ENCODE measurements around the gene SRBD1.

SRBD1 gene

GRCh38 chr2:45418532-45418931 is 192.5 kb downstream of the SRBD1 start:
- DNase-seq (ENCODE audit: low read depth) = no peak
- in situ Hi-C loops (cut with HindIII; ENCODE audit: low sequenced_read_pairs) = no loop called here
- no peak for TF ChIP-seq CTCF (IDR thresholded peaks at IDR 0.05; ENCODE audit: low read depth, low read length, missing control alignments)
- H3K4me3 ChIP-seq (ENCODE audit: low read depth, low read length) = no peak overlapping the region

- H3K4me3 ChIP-seq (ENCODE audit: low read depth, low read length) = no peak overlapping the region
- no peak for DNase-seq (ENCODE audit: low read depth)
- in situ Hi-C loops (cut with HindIII; ENCODE audit: low sequenced_read_pairs) = no loop called here
- no peak for TF ChIP-seq CTCF (IDR thresholded peaks at IDR 0.05; ENCODE audit: low read depth, low read length, missing control alignments)
Observed at GRCh38 chr2:45415534-45416123, 195.4 kb downstream of the SRBD1 start.

- TF ChIP-seq CTCF (IDR thresholded peaks at IDR 0.05; ENCODE audit: low read depth, low read length, missing control alignments) = no peak
- H3K4me3 ChIP-seq (ENCODE audit: low read depth, low read length) = no peak overlapping the region
- DNase-seq (ENCODE audit: low read depth) = no peak
- in situ Hi-C loops (cut with HindIII; ENCODE audit: low sequenced_read_pairs) = no loop called here
Observed at GRCh38 chr2:45412754-45413379, 198.2 kb downstream of the SRBD1 start.

GRCh38 chr2:45409677-45410076 is 201.4 kb downstream of the SRBD1 start:
- DNase-seq (ENCODE audit: low read depth) = no peak
- no peak overlapping the region for H3K4me3 ChIP-seq (ENCODE audit: low read depth, low read length)
- TF ChIP-seq CTCF (IDR thresholded peaks at IDR 0.05; ENCODE audit: low read depth, low read length, missing control alignments) = no peak
- in situ Hi-C loops (cut with HindIII; ENCODE audit: low sequenced_read_pairs) = loop anchor here (5.0 kb wide), 1 partner anchor 48 kb away; no protein-coding TSS in a partner anchor

GRCh38 chr2:45406621-45407020 is 204.4 kb downstream of the SRBD1 start:
- no peak for TF ChIP-seq CTCF (IDR thresholded peaks at IDR 0.05; ENCODE audit: low read depth, low read length, missing control alignments)
- DNase-seq (ENCODE audit: low read depth) = no peak
- in situ Hi-C loops (cut with HindIII; ENCODE audit: low sequenced_read_pairs) = loop anchor here (5.0 kb wide), 1 partner anchor 51 kb away; no protein-coding TSS in a partner anchor
- H3K4me3 ChIP-seq (ENCODE audit: low read depth, low read length) = no peak overlapping the region

GRCh38 chr2:45404807-45405297 is 206.2 kb downstream of the SRBD1 start:
- no peak for DNase-seq (ENCODE audit: low read depth)
- in situ Hi-C loops (cut with HindIII; ENCODE audit: low sequenced_read_pairs) = loop anchor here (5.0 kb wide), 1 partner anchor 52 kb away; no protein-coding TSS in a partner anchor
- no peak overlapping the region for H3K4me3 ChIP-seq (ENCODE audit: low read depth, low read length)
- no peak for TF ChIP-seq CTCF (IDR thresholded peaks at IDR 0.05; ENCODE audit: low read depth, low read length, missing control alignments)

All from astrocyte of the cerebellum (primary cell).